Ovary (tissue), 3 donors: ENCODE results near the gene LRIF1.

Experiments used
- CTCF ChIP-seq, 3 donors: fragments of 450-650 bp in 2 of 3; fragments of 200-600 bp in 1 of 3; IDR thresholded peaks; one replicate each; pipeline versions ENCODE4 v1.5.1 to v1.8.0; 2016 to 2022; ENCODE audit warnings: antibody characterized with exemption in 3 of 3, mild to moderate bottlenecking in 1 of 3
- POLR2A ChIP-seq: fragments of 450-650 bp; IDR thresholded peaks from one replicate; pipeline ENCODE4 v1.6.1; 2017; ENCODE audit warnings: antibody characterized with exemption, mild to moderate bottlenecking, moderate library complexity
- donor health status: DM: no; HTN: no; CAD: no.

DNA sequence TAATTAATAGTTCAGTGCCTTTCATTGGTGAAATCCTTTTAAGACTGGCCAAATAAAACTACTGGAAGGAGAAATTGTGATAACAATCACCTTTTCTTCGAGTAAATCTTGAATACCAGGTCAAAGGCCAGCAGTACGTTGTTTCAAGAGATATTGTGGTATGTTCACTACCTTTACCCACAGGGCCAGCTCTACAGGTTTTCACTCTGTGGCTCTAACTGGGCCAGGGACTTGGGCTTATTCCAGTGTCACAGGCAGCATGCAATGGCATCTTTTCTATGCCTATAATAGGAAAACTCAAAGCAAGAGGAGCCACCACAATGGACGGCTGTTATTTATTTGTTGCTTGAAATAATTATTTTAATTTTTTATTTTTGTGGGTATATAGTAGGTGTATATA, 26.8 kb upstream of the LRIF1 start:
- TF ChIP-seq CTCF (IDR thresholded peaks at IDR 0.05) (no peak), POLR2A (no peak)
